ENCODE data around the gene FOXO1.

FOXO1 gene

DNA sequence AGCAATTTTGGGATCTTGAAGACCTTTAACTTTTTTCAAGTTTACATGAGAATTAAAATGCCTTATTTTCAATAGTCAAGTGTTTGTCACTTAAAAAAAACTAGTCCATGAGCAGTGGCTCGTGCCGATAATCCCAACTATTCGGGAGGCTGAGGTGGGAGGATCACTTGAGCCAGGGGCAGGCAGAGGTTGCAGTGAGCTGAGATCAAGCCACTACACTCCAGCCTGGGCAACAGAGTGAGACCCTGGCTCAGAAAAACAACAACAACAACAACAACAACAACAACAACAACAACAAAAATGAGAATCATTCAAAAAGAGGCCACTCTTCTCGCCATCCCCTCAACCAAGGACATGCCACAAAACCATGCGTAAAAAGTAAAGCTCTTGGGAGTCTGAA is 5.7 kb downstream of the FOXO1 start:
- DNase-seq (ENCODE audit: low read depth): no peak
- no peak overlapping the region for H3K4me3 ChIP-seq (replicated peaks; ENCODE audit: low read depth, low read length)
- TF ChIP-seq, protein P1, sequence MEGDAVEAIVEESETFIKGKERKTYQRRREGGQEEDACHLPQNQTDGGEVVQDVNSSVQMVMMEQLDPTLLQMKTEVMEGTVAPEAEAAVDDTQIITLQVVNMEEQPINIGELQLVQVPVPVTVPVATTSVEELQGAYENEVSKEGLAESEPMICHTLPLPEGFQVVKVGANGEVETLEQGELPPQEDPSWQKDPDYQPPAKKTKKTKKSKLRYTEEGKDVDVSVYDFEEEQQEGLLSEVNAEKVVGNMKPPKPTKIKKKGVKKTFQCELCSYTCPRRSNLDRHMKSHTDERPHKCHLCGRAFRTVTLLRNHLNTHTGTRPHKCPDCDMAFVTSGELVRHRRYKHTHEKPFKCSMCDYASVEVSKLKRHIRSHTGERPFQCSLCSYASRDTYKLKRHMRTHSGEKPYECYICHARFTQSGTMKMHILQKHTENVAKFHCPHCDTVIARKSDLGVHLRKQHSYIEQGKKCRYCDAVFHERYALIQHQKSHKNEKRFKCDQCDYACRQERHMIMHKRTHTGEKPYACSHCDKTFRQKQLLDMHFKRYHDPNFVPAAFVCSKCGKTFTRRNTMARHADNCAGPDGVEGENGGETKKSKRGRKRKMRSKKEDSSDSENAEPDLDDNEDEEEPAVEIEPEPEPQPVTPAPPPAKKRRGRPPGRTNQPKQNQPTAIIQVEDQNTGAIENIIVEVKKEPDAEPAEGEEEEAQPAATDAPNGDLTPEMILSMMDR (IDR thresholded peaks at IDR 0.05; ENCODE audit: low read length, missing control alignments): no peak

DNA sequence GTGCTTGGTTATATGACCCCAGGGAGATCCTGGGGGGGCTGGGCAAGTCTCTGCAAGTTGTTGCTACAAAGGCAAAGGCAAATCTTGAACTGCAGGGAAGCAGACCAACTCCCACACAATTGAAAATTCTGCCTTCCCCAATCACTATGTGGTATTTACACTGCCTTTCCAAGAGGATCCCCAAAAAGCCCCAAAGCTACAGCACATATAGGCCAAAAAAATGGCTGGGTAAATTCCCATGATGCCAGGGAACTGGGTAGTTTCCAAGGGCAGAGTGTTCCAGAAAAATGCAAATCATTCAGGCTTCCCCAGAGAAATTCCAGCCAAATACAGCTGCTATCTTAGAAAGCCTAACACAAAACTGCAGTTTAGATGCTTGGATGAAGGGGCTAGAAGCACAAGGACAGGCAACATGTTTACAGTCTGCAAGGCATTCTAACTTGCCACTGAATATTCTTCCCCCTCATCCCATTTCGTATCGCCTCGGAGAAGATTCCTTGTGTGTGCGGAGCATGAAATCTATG is 6.2 kb downstream of the FOXO1 start:
- TF ChIP-seq, protein P1 (IDR thresholded peaks at IDR 0.05; ENCODE audit: low read length, missing control alignments): no peak
- no peak overlapping the region for H3K4me3 ChIP-seq (replicated peaks; ENCODE audit: low read depth, low read length)
- no peak for DNase-seq (ENCODE audit: low read depth)

DNA sequence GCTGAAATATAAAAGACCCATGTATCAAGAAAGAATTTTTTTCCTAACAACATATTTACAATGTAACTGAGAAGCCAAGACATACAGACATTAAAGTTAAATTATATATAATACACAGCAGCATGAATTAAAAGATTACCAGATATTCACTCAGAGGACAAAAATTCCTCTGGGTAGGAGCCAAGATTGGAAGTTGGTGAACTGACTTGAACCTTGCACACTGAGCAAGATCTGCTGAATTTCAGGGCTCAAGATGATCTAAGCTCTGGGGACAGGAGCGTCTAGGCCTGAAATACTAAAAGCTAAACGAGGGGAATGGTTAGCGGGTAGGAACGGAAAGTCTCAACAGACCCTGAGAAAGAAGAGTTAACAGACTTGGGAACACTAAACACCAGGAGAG is 8.5 kb downstream of the FOXO1 start:
- no peak overlapping the region for H3K4me3 ChIP-seq (replicated peaks; ENCODE audit: low read depth, low read length)
- TF ChIP-seq, protein P1 (IDR thresholded peaks at IDR 0.05; ENCODE audit: low read length, missing control alignments): no peak

DNA sequence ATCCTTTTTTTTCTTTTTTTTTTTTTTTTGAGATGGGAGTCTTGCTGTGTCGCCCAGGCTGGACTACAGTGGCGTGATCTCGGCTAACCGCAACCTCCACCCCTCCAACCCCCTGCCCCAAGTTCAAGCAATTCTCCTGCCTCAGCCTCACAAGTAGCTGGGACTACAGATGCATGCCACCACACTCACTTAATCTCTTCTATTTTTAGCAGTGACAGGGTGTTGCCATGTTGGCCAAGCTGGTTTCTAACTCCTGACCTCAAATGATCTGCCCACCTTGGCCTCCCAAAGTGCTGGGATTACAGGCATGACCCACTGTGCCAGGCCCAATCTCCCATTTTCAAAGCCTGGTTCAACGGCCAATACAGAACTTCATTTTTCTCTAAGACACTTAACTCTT is 9.1 kb downstream of the FOXO1 start:
- DNase-seq (ENCODE audit: low read depth): no peak
- no peak overlapping the region for H3K4me3 ChIP-seq (replicated peaks; ENCODE audit: low read depth, low read length)
- TF ChIP-seq, protein P1 (IDR thresholded peaks at IDR 0.05; ENCODE audit: low read length, missing control alignments): no peak

More for the DNA sequence above, 8.5 kb downstream of the FOXO1 start:
- DNase-seq (ENCODE audit: low read depth): no peak

DNA sequence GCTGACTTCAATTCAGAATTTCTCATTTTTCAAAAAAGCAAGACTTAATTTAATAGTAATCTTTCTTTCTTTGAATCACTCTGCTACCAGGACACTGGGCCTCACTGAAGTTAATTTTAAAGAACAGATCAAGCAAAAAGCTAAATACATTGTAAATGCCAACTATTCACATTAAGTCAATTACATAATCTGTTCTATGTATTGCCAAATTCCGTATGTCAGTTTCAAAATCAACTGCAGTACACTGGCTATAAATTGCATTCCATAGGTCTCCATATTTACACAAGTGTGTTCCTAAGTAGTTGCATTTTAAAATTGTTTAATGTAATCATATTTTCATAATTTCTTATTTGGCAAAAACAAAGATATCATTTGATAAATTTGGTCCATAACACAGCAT is 10.1 kb downstream of the FOXO1 start:
- no peak overlapping the region for H3K4me3 ChIP-seq (replicated peaks; ENCODE audit: low read depth, low read length)
- TF ChIP-seq, protein P1 (IDR thresholded peaks at IDR 0.05; ENCODE audit: low read length, missing control alignments): no peak
- no peak for DNase-seq (ENCODE audit: low read depth)

DNA sequence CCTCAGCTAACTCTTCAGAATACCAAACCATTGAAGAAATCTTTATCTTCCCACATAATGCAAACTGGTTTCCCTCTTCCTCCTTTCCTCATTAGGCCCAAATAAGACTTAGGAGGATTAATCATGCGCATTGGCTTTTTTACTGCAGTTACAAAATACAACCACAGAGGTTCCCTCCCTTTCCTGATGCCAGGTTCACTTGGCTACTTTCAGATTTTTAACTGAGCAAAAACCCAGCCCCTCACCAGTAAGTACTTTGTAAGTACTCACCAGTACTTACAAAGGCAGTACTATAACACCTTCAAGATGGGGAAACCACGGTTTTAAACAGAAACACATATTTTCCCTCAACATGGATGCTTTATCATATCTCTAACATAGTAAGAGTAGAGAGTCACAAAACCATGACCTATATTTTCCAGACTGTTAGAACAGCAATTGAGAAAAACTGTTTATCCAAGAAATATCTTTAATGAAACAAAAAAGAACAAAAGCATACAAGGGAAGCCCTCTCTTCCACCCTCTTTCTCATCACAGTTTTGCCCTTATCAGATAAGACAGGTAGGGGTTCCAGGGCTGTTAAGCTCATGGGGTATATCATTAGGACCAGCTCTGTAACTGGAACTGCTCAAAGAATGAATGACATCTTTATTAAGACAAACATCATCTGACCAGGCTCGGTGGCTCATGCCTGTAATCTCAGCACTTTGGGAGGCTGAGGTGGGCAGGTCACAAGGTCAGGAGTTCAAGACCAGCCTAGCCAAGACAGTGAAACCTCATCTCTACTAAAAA is 12.7 kb downstream of the FOXO1 start:
- TF ChIP-seq, protein P1 (IDR thresholded peaks at IDR 0.05; ENCODE audit: low read length, missing control alignments): no peak
- peak; percentile 53 for DNase-seq (ENCODE audit: low read depth)
- no peak overlapping the region for H3K4me3 ChIP-seq (replicated peaks; ENCODE audit: low read depth, low read length)

DNA sequence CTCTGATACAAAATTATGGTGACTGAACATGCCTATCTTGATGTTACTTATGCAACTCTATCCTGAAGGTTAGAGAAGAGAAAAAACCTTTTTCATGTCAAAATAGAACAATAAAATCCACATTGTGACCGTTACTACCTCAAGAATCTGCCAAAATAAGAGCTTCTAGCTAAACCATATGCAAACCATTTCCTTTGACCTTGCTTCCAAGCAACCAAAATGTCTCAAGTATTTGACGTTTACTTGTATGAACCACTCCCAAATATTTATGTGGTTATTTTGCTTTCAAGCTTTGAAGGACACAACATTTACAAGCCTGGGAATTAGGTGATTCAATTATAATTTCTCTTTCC is 13.9 kb downstream of the FOXO1 start:
- no peak for DNase-seq (ENCODE audit: low read depth)
- no peak overlapping the region for H3K4me3 ChIP-seq (replicated peaks; ENCODE audit: low read depth, low read length)
- TF ChIP-seq, protein P1 (IDR thresholded peaks at IDR 0.05; ENCODE audit: low read length, missing control alignments): no peak
